ENCODE measurements around the gene PAXX.

Gene PAXX

DNA sequence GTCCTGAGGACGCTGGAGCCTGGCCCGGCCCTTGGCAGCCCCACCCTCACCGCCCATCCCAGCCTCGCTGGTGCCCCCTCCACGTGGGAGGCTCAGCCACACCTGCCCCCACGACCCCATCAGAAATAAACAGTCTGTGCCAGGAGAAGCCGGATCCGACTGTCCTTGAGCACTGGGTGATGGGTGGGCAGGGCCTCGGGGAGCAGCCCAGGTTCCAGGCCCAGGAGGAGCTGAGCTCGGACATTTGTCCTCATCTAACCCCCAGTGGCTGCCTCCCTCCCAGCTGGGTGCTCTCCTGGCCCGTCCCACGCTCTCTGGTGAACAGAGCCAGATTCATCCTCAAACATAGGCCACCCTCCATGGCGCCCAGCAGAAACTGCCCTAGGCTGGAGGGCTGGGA, 19.5 kb upstream of the PAXX start:
- 73% methylated on average over 13 of the region's 13 CpGs for WGBS
- no peak overlapping the region for H3K4me3 ChIP-seq (ENCODE audit: insufficient read depth in 1 of 2, low read depth in 1 of 2, low read length in 2 of 2)
- H2BK12ac ChIP-seq (ENCODE audit: low read length in 2 of 2) = no peak overlapping the region
- H3K23ac ChIP-seq (ENCODE audit: low read length in 2 of 2) = no peak overlapping the region
- H3K4me2 ChIP-seq (ENCODE audit: low read length, poor library complexity, severe bottlenecking) = no peak overlapping the region
- no peak overlapping the region for H3K18ac ChIP-seq (ENCODE audit: low read depth in 1 of 2, low read length in 2 of 2)
- H3K9ac ChIP-seq (ENCODE audit: low read length) = no peak overlapping the region
- H3K9me3 ChIP-seq (ENCODE audit: control insufficient read depth, low read length) = no peaks in the 10 kb centered on the region
- no peak for DNase-seq
- no peak overlapping the region for H2AK5ac ChIP-seq (ENCODE audit: low read length, severe bottlenecking)
- peaks cover 29% of the 10 kb centered on the region for H3K4me1 ChIP-seq (ENCODE audit: control insufficient read depth, insufficient read depth, low read depth, low read length)
- H2BK15ac ChIP-seq (ENCODE audit: low read depth, poor library complexity, severe bottlenecking) = no peak overlapping the region
- no peak overlapping the region for H4K91ac ChIP-seq (ENCODE audit: low read length)
- no peak overlapping the region for H2BK120ac ChIP-seq (ENCODE audit: low read depth, low read length)
- peaks cover 0 to 18% of the 10 kb centered on the region in 2 experiments for H3K27me3 ChIP-seq (ENCODE audit: control insufficient read depth in 1 of 2, insufficient read depth in 1 of 2, low read length in 2 of 2)
- H3K27ac ChIP-seq (ENCODE audit: low read length, poor library complexity, severe bottlenecking) = no peak overlapping the region
- no peak overlapping the region for H2AFZ ChIP-seq (ENCODE audit: low read depth, low read length)
- H3K4ac ChIP-seq (ENCODE audit: low read depth in 1 of 2, low read length in 2 of 2) = no peak overlapping the region
- H4K8ac ChIP-seq (ENCODE audit: low read length) = no peak overlapping the region
- no peak overlapping the region for H3K14ac ChIP-seq (ENCODE audit: low read length in 2 of 2)
- no peak overlapping the region for H2BK5ac ChIP-seq (ENCODE audit: low read depth, low read length, poor library complexity, severe bottlenecking)
- no peaks in the 10 kb centered on the region for H3K36me3 ChIP-seq (ENCODE audit: control insufficient read depth in 1 of 2, insufficient read depth in 2 of 2, low read depth in 1 of 2, low read length in 2 of 2)
- no peaks in the 10 kb centered on the region for H3K79me1 ChIP-seq (replicated peaks; ENCODE audit: low read length, poor library complexity, severe bottlenecking)

DNA sequence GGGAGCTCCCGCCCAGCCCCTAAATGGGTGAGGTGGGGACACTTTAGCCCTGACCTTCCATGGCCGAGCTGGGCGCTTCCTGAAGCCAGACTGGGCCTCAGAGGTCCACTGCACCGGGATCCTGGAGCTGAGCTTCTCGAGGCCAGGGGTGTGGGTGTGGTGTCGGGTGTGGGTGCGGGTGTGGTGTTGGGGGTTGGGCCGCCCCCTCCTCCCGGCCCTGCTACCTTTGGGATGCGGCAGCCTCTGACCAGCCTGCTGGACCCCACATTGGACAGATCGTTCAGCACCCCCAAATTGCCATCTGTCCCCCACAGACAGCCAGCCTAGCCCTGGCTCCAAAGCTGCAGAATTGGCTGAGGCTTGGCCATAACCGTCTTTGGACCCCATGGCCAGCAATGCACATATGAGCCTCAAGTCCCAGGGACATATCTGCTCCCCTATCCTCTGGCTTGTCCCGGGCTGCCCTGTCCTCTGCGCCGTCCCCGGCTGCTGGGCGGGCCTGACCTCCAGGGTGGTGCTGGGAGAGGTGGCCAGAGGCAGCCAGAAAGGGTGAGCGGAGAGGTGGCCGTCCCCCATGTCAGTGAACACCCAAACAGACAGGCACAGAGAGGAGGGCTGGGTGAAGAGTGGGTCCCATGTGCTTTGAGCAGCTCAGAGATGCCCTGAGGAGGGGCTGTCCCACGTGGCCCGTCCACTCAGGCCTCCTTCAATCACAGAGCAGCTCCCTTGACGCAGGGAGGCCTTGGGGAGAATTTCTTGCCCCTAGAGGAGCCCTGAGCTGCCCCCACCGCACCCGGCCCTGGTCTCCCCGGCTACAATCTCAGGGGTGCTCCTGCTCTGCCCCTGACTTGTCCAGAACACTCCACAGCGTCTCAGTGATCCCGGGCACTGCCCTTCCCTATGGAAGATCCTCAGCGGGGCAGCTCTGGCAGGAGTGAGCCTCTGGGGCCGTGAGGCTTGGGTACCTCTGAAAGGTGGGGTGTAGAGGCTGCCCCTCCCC, 18.3 kb upstream of the PAXX start:
- no peaks in the 10 kb centered on the region for H3K9me3 ChIP-seq (ENCODE audit: control insufficient read depth, low read length)
- H2BK12ac ChIP-seq (ENCODE audit: low read length in 2 of 2) = no peak overlapping the region
- H4K8ac ChIP-seq (ENCODE audit: low read length) = no peak overlapping the region
- H3K4me2 ChIP-seq (ENCODE audit: low read length, poor library complexity, severe bottlenecking) = no peak overlapping the region
- WGBS = 89% methylated on average over 25 of the region's 29 CpGs
- peaks cover 33% of the 10 kb centered on the region for H3K4me1 ChIP-seq (ENCODE audit: control insufficient read depth, insufficient read depth, low read depth, low read length)
- no peak overlapping the region for H4K91ac ChIP-seq (ENCODE audit: low read length)
- no peak overlapping the region for H3K18ac ChIP-seq (ENCODE audit: low read depth in 1 of 2, low read length in 2 of 2)
- no peak overlapping the region for H2BK120ac ChIP-seq (ENCODE audit: low read depth, low read length)
- no peak for DNase-seq
- no peak overlapping the region for H2AK5ac ChIP-seq (ENCODE audit: low read length, severe bottlenecking)
- H2AFZ ChIP-seq (ENCODE audit: low read depth, low read length) = no peak overlapping the region
- no peak overlapping the region for H3K14ac ChIP-seq (ENCODE audit: low read length in 2 of 2)
- peak overlapping the region; percentile 90 for H2BK15ac ChIP-seq (ENCODE audit: low read depth, poor library complexity, severe bottlenecking)
- no peak overlapping the region for H3K9ac ChIP-seq (ENCODE audit: low read length)
- H3K4ac ChIP-seq (ENCODE audit: low read depth in 1 of 2, low read length in 2 of 2) = no peak overlapping the region
- H3K23ac ChIP-seq (ENCODE audit: low read length in 2 of 2) = no peak overlapping the region
- H2BK5ac ChIP-seq (ENCODE audit: low read depth, low read length, poor library complexity, severe bottlenecking) = no peak overlapping the region
- no peak overlapping the region for H3K4me3 ChIP-seq (ENCODE audit: insufficient read depth in 1 of 2, low read depth in 1 of 2, low read length in 2 of 2)
- H3K36me3 ChIP-seq (ENCODE audit: control insufficient read depth in 1 of 2, insufficient read depth in 2 of 2, low read depth in 1 of 2, low read length in 2 of 2) = peaks cover 0 to 1% of the 10 kb centered on the region in 2 experiments
- H3K79me1 ChIP-seq (replicated peaks; ENCODE audit: low read length, poor library complexity, severe bottlenecking) = no peaks in the 10 kb centered on the region
- no peak overlapping the region for H3K27ac ChIP-seq (ENCODE audit: low read length, poor library complexity, severe bottlenecking)
- H3K27me3 ChIP-seq (ENCODE audit: control insufficient read depth in 1 of 2, insufficient read depth in 1 of 2, low read length in 2 of 2) = peaks cover 0 to 22% of the 10 kb centered on the region in 2 experiments

DNA sequence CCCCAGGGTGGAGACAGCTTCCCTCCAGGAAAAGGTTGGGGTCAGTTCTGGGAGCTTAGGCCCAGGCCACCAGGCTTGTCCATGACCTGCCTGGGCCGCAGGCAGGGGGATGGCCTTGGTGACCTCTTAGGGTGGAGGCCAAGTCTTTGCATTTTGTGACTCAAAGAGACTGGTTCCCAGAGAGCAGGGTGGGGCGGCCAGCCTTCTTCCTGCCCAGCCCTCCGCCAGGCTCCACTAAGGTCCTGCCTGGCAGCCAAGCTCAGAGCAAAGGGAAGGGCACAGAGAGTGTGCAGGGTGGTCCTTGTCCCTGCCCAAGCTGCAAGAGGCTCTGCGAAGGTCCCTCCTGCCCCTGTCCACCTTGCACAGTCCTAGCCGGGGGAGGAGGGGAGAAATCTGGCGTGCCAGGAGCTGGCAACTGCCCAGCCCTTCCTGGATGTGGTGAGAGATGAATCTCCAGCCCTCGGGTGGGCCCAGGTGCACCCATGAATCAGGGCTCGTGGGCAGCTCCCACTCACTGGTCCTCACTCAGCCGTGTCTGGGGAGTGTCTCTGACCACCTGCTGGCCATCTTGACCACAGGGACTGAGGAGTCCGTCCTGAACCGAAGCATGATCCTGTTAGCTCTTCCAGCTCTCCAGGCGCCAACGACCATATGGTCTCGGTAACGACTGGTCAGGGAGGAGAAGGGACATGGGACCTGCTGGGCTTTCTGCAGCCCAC, 17.2 kb upstream of the PAXX start:
- Histone ChIP-seq H3K4me2 (ENCODE audit: low read length, poor library complexity, severe bottlenecking) (no peak overlapping the region), H2BK120ac (ENCODE audit: low read depth, low read length) (no peak overlapping the region), H3K4me3 (ENCODE audit: insufficient read depth in 1 of 2, low read depth in 1 of 2, low read length in 2 of 2) (no peak overlapping the region), H3K27ac (ENCODE audit: low read length, poor library complexity, severe bottlenecking) (no peak overlapping the region), H3K27me3 (ENCODE audit: control insufficient read depth in 1 of 2, insufficient read depth in 1 of 2, low read length in 2 of 2) (peaks cover 0 to 30% of the 10 kb centered on the region in 2 experiments), H2BK15ac (ENCODE audit: low read depth, poor library complexity, severe bottlenecking) (no peak overlapping the region), H2AFZ (ENCODE audit: low read depth, low read length) (no peak overlapping the region), H3K23ac (ENCODE audit: low read length in 2 of 2) (no peak overlapping the region), H3K36me3 (ENCODE audit: control insufficient read depth in 1 of 2, insufficient read depth in 2 of 2, low read depth in 1 of 2, low read length in 2 of 2) (peaks cover 0 to 4% of the 10 kb centered on the region in 2 experiments), H2BK12ac (ENCODE audit: low read length in 2 of 2) (no peak overlapping the region), H4K91ac (ENCODE audit: low read length) (no peak overlapping the region), H3K9me3 (ENCODE audit: control insufficient read depth, low read length) (no peaks in the 10 kb centered on the region), H3K14ac (ENCODE audit: low read length in 2 of 2) (no peak overlapping the region), H3K4me1 (ENCODE audit: control insufficient read depth, insufficient read depth, low read depth, low read length) (peaks cover 33% of the 10 kb centered on the region), H2AK5ac (ENCODE audit: low read length, severe bottlenecking) (no peak overlapping the region), H3K4ac (ENCODE audit: low read depth in 1 of 2, low read length in 2 of 2) (no peak overlapping the region), H4K8ac (ENCODE audit: low read length) (no peak overlapping the region), H3K18ac (ENCODE audit: low read depth in 1 of 2, low read length in 2 of 2) (no peak overlapping the region), H3K9ac (ENCODE audit: low read length) (no peak overlapping the region), H2BK5ac (ENCODE audit: low read depth, low read length, poor library complexity, severe bottlenecking) (no peak overlapping the region), H3K79me1 (replicated peaks; ENCODE audit: low read length, poor library complexity, severe bottlenecking) (no peaks in the 10 kb centered on the region)
- DNase-seq = no peak
- WGBS = 85% methylated on average over 15 of the region's 15 CpGs

- no peak overlapping the region for H3K4ac ChIP-seq (ENCODE audit: low read depth in 1 of 2, low read length in 2 of 2)
Measured at GRCh38 chr9:136975644-136976043, 16.6 kb upstream of the PAXX start.

More at GRCh38 chr9:136975644-136976043, 16.6 kb upstream of the PAXX start:
- Histone ChIP-seq H3K9ac (ENCODE audit: low read length) (no peak overlapping the region), H2BK120ac (ENCODE audit: low read depth, low read length) (no peak overlapping the region), H2BK15ac (ENCODE audit: low read depth, poor library complexity, severe bottlenecking) (no peak overlapping the region), H3K27ac (ENCODE audit: low read length, poor library complexity, severe bottlenecking) (no peak overlapping the region), H2AFZ (ENCODE audit: low read depth, low read length) (no peak overlapping the region), H3K23ac (ENCODE audit: low read length in 2 of 2) (no peak overlapping the region), H3K27me3 (ENCODE audit: control insufficient read depth in 1 of 2, insufficient read depth in 1 of 2, low read length in 2 of 2) (peaks cover 0 to 28% of the 10 kb centered on the region in 2 experiments), H2BK5ac (ENCODE audit: low read depth, low read length, poor library complexity, severe bottlenecking) (no peak overlapping the region), H2BK12ac (ENCODE audit: low read length in 2 of 2) (no peak overlapping the region), H2AK5ac (ENCODE audit: low read length, severe bottlenecking) (no peak overlapping the region), H3K36me3 (ENCODE audit: control insufficient read depth in 1 of 2, insufficient read depth in 2 of 2, low read depth in 1 of 2, low read length in 2 of 2) (peaks cover 0 to 4% of the 10 kb centered on the region in 2 experiments), H3K4me3 (ENCODE audit: insufficient read depth in 1 of 2, low read depth in 1 of 2, low read length in 2 of 2) (no peak overlapping the region), H4K91ac (ENCODE audit: low read length) (peak overlapping the region; percentile 27), H4K8ac (ENCODE audit: low read length) (no peak overlapping the region), H3K9me3 (ENCODE audit: control insufficient read depth, low read length) (no peaks in the 10 kb centered on the region), H3K4me2 (ENCODE audit: low read length, poor library complexity, severe bottlenecking) (no peak overlapping the region), H3K79me1 (replicated peaks; ENCODE audit: low read length, poor library complexity, severe bottlenecking) (no peaks in the 10 kb centered on the region), H3K14ac (ENCODE audit: low read length in 2 of 2) (peak overlapping the region in 1 of 2 experiments; percentile 63), H3K4me1 (ENCODE audit: control insufficient read depth, insufficient read depth, low read depth, low read length) (peaks cover 33% of the 10 kb centered on the region), H3K18ac (ENCODE audit: low read depth in 1 of 2, low read length in 2 of 2) (no peak overlapping the region)
- 60% methylated on average over 8 of the region's 14 CpGs for WGBS
- no peak for DNase-seq

Data from mesenchymal stem cell (in vitro differentiated cells and primary cell).